M059J (cell line): ENCODE data around the gene GABRG3. TPM values are rescaled to one million over a fixed set of nuclear protein-coding genes. Genes with fewer than 3 reads are reported as not detected.
"Not testable (repeated sequence)": the region's sequence is repeated elsewhere in the genome, so short reads cannot be mapped to it uniquely, and the experiment has no call there.

Experiments used
- DNase-seq: peaks from one replicate; pipeline ENCODE4 v3.0.0-alpha.2; 2012; ENCODE audit warnings: low read depth
- total RNA-seq: library from RNA; depleted of rRNA; stranded (reverse); fragments of >200 nt; shearing (Covaris generic); gene quantifications from 2 replicates; pipeline ENCODE4 v1.2.3, GENCODE V29; 2014

The GABRG3 gene
- total RNA-seq, 1 experiment from 2014 or later, result not detected

- DNase-seq, result no peak
Observed at GRCh38 chr15:27330326-27330725, 359.3 kb downstream of the GABRG3 start.

GRCh38 chr15:27336676-27337075 lies 365.7 kb downstream of the GABRG3 start:
- no peak for DNase-seq

GRCh38 chr15:27339138-27339537 lies 368.2 kb downstream of the GABRG3 start:
- DNase-seq, result no peak

- no peak for DNase-seq
Observed at GRCh38 chr15:27341780-27342343, 370.9 kb downstream of the GABRG3 start.

GRCh38 chr15:27342991-27343390 lies 372.0 kb downstream of the GABRG3 start:
- no peak for DNase-seq

GRCh38 chr15:27352136-27352535 lies 381.2 kb downstream of the GABRG3 start:
- DNase-seq, result no peak

- DNase-seq, result no peak
Observed at GRCh38 chr15:27353856-27354255, 382.9 kb downstream of the GABRG3 start.

GRCh38 chr15:27358751-27359434 lies 387.9 kb downstream of the GABRG3 start:
- DNase-seq, result no peak

GRCh38 chr15:27359586-27359985 lies 388.6 kb downstream of the GABRG3 start:
- DNase-seq, result no peak

- DNase-seq, result no peak
Observed at GRCh38 chr15:27360316-27360715, 389.3 kb downstream of the GABRG3 start.

- no peak for DNase-seq
Observed at GRCh38 chr15:27361438-27361837, 390.5 kb downstream of the GABRG3 start.

- no peak for DNase-seq
Observed at GRCh38 chr15:27365456-27365855, 394.5 kb downstream of the GABRG3 start.

GRCh38 chr15:27377391-27377790 lies 406.4 kb downstream of the GABRG3 start:
- DNase-seq, result not testable (repeated sequence)

- DNase-seq, result no peak
Observed at GRCh38 chr15:27382361-27383025, 411.5 kb downstream of the GABRG3 start.

GRCh38 chr15:27383726-27384125 lies 412.7 kb downstream of the GABRG3 start:
- DNase-seq, result no peak

GRCh38 chr15:27392163-27392562 lies 421.2 kb downstream of the GABRG3 start:
- no peak for DNase-seq

- no peak for DNase-seq
Observed at GRCh38 chr15:27396521-27396920, 425.5 kb downstream of the GABRG3 start.

GRCh38 chr15:27396996-27397395 lies 426.0 kb downstream of the GABRG3 start:
- no peak for DNase-seq

GRCh38 chr15:27398631-27399161 lies 427.7 kb downstream of the GABRG3 start:
- no peak for DNase-seq

- no peak for DNase-seq
Observed at GRCh38 chr15:27399241-27399640, 428.3 kb downstream of the GABRG3 start.

- no peak for DNase-seq
Observed at GRCh38 chr15:27401471-27401870, 430.5 kb downstream of the GABRG3 start.

- no peak for DNase-seq
Observed at GRCh38 chr15:27408428-27408827, 437.4 kb downstream of the GABRG3 start.
